GM19395 (cell line): Measurements from ENCODE around the gene DCTN5.
"Not testable (repeated sequence)": the region's sequence is repeated elsewhere in the genome, so short reads cannot be mapped to it uniquely, and the experiment has no call there.

Experiments used
- ATAC-seq: cut with Tn5 transposase; IDR thresholded peaks from one replicate; pipeline ENCODE4 v1.9.1; 2021; ENCODE audit warnings: mild to moderate bottlenecking, moderate library complexity; ENCODE audit not compliant: unreplicated experiment

DCTN5 gene

GRCh38 chr16:23691483-23692189 is 50.4 kb downstream of the DCTN5 start:
- ATAC-seq, result no peak

GRCh38 chr16:23692190-23692837 is 51.0 kb downstream of the DCTN5 start:
- no peak for ATAC-seq

- no peak for ATAC-seq
Measured at GRCh38 chr16:23694265-23694643, 53.0 kb downstream of the DCTN5 start.

- ATAC-seq, result no peak
Measured at GRCh38 chr16:23694644-23695373, 53.5 kb downstream of the DCTN5 start.

- no peak for ATAC-seq
Measured at GRCh38 chr16:23695756-23696155, 54.5 kb downstream of the DCTN5 start.

- no peak for ATAC-seq
Measured at GRCh38 chr16:23699100-23699499, 57.8 kb downstream of the DCTN5 start.

- ATAC-seq, result no peak
Measured at GRCh38 chr16:23700093-23700492, 58.8 kb downstream of the DCTN5 start.

GRCh38 chr16:23700509-23700908 is 59.2 kb downstream of the DCTN5 start:
- no peak for ATAC-seq

GRCh38 chr16:23701045-23701444 is 59.8 kb downstream of the DCTN5 start:
- ATAC-seq, result no peak

GRCh38 chr16:23702951-23703350 is 61.7 kb downstream of the DCTN5 start:
- no peak for ATAC-seq

- ATAC-seq, result no peak
Measured at GRCh38 chr16:23704772-23705516, 63.7 kb downstream of the DCTN5 start.

- ATAC-seq, result no peak
Measured at GRCh38 chr16:23705517-23705902, 64.2 kb downstream of the DCTN5 start.

GRCh38 chr16:23706439-23706838 is 65.2 kb downstream of the DCTN5 start:
- ATAC-seq, result no peak

- ATAC-seq, result no peak
Measured at GRCh38 chr16:23709536-23709935, 68.3 kb downstream of the DCTN5 start.

GRCh38 chr16:23710008-23710407 is 68.7 kb downstream of the DCTN5 start:
- no peak for ATAC-seq

GRCh38 chr16:23710504-23710903 is 69.2 kb downstream of the DCTN5 start:
- ATAC-seq, result no peak

GRCh38 chr16:23711785-23712184 is 70.5 kb downstream of the DCTN5 start:
- ATAC-seq, result no peak

- no peak for ATAC-seq
Measured at GRCh38 chr16:23712976-23713375, 71.7 kb downstream of the DCTN5 start, which contains the start of gene ERN2. ERN2 (minus strand) TSS chr16:23713222; CDS start chr16:23713187, 35 bp downstream.

GRCh38 chr16:23716484-23716883 is 75.2 kb downstream of the DCTN5 start:
- no peak for ATAC-seq

GRCh38 chr16:23722613-23723240 is 81.5 kb downstream of the DCTN5 start:
- not testable (repeated sequence) for ATAC-seq
